ENCODE measurements around the gene AQP10. TPM values are rescaled to one million over a fixed set of nuclear protein-coding genes. Genes with fewer than 3 reads are reported as not detected.

The AQP10 gene
- total and polyA plus RNA-seq, 9 of the 15 experiments (the other 6 are each of a cell fraction or from before 2014, with no cell fraction given), result 0.37 to 9.7 (median 1.9) TPM

GRCh38 chr1:154325583-154326545 is 5.0 kb downstream of the AQP10 start:
- Histone ChIP-seq H3K9ac (ENCODE audit: insufficient read depth in 1 of 2, low read depth in 2 of 2, low read length in 2 of 2) (peak overlapping the region; percentile 84 to 88), H3K9me1 (ENCODE audit: control insufficient read depth, insufficient read depth, low read length) (no peaks in the 10 kb centered on the region), H3K79me2 (ENCODE audit: control insufficient read depth, insufficient read depth, low read length) (peaks cover 33% of the 10 kb centered on the region), H3K27me3 (ENCODE audit: control insufficient read depth in 2 of 2, insufficient read depth in 2 of 2, low read length in 2 of 2) (no peaks in the 10 kb centered on the region), H4K20me1 (replicated peaks; ENCODE audit: control insufficient read depth, insufficient read depth, low read length) (no peaks in the 10 kb centered on the region), H3K9me3 (replicated peaks; ENCODE audit: control insufficient read depth, insufficient read depth, low read depth, low read length) (no peaks in the 10 kb centered on the region), H3K27ac (ENCODE audit: extremely low read depth, low read depth, low read length) (peak overlapping the region; percentile 79), H3K4me2 (ENCODE audit: insufficient read depth, low read length) (peak overlapping the region; percentile 98), H3K36me3 (ENCODE audit: control insufficient read depth, insufficient read depth, low read length) (peaks cover 4% of the 10 kb centered on the region; the same call in 2 of the 3 replicates), H3K4me1 (replicated peaks in 1 of 2; ENCODE audit: control insufficient read depth in 2 of 2, insufficient read depth in 2 of 2, low read length in 2 of 2) (peaks cover 29 to 62% of the 10 kb centered on the region in 2 experiments; a peak in 4 of 5 replicates), H2AFZ (ENCODE audit: low read depth, low read length) (peak overlapping the region; percentile 94), H3K4me3 (peak overlapping the region; percentile 78)
- peak; percentile 86 to 88 (median 87) for DNase-seq (ENCODE audit: extremely low read depth in 1 of 4, low spot score in 3 of 4)
- BruUV-seq (replicated peaks), result TSS peak; percentile 37
- peak; percentile 92 for FAIRE-seq
- 4% methylated on average over 31 of the region's 63 CpGs for WGBS (ENCODE audit: insufficient coverage, low coverage, missing lambda C conversion rate)
- ATAC-seq, result peak; percentile 86
- intact Hi-C loops (cut with micrococcal nuclease) (no loop called here), in situ Hi-C loops (cut with MboI) (no loop called here)
- ChIA-PET CTCF (ENCODE audit: low intra/inter-chr PET ratio) (interaction anchor here (0.6 to 1.1 kb wide), 6 partner anchors 19 to 863 kb away, joined by 3 to 4 read pairs (median 3); partner anchors contain the start of gene IL6R), POLR2A (interaction anchor here (1.3 to 1.7 kb wide), 4 partner anchors 9 to 692 kb away, joined by 3 to 8 read pairs (median 5); partner anchors contain the start of gene CHTOP)
- TF ChIP-seq NCOA1 (IDR thresholded peaks at IDR 0.05; ENCODE audit: low read depth), result no peak
- TF ChIP-seq ZFX (CRISPR knock-in tag; IDR thresholded peaks at IDR 0.05), result peak; percentile 41
- no peak for TF ChIP-seq GTF2A2 (tag; IDR thresholded peaks at IDR 0.05)
- peak in 2 of 3 experiments; percentile 46 to 74 for TF ChIP-seq YY1 (IDR thresholded peaks at IDR 0.05; ENCODE audit: borderline replicate concordance in 1 of 3, control insufficient read depth in 1 of 3, extremely low read depth in 1 of 3, insufficient read depth in 3 of 3, insufficient read length in 1 of 3, insufficient replicate concordance in 2 of 3, low read depth in 1 of 3, low read length in 2 of 3)
- no peak for TF ChIP-seq SAP30 (IDR thresholded peaks at IDR 0.05; ENCODE audit: borderline replicate concordance, insufficient read depth, low read depth, low read length, poor library complexity, severe bottlenecking)
- peak; percentile 29; the same call in 1 of the 2 replicates for TF ChIP-seq REST (IDR thresholded peaks at IDR 0.05; ENCODE audit: borderline replicate concordance)
- TF ChIP-seq REST (CRISPR knock-in tag; IDR thresholded peaks at IDR 0.05; ENCODE audit: low read depth), result 0 out of 2 replicates have a peak, but pooled peaks have one; percentile 11
- no peak for TF ChIP-seq NR3C1 (CRISPR knock-in tag; IDR thresholded peaks at IDR 0.05)
- no peak for TF ChIP-seq OTX1 (CRISPR knock-in tag; IDR thresholded peaks at IDR 0.05)
- TF ChIP-seq CEBPG (CRISPR knock-in tag; IDR thresholded peaks at IDR 0.05), result no peak
- TF ChIP-seq CEBPG (tag; conservative IDR thresholded peaks at IDR 0.05 in 1 of 2, IDR thresholded peaks at IDR 0.05 in 1 of 2), result no peak
- no peak for TF ChIP-seq ZSCAN32 (CRISPR knock-in tag; IDR thresholded peaks at IDR 0.05)
